HEK293T (cell line): ENCODE measurements around the gene COQ10B.

ENCODE experiments used
- ARNT ChIP-seq: fragments of 450-650 bp; IDR thresholded peaks from 2 replicates; pipeline ENCODE4 v1.6.1; 2017; ENCODE audit warnings: mild to moderate bottlenecking
- BHLHE40 ChIP-seq: fragments of 450-650 bp; IDR thresholded peaks from 2 replicates; pipeline ENCODE4 v1.6.1; 2016; ENCODE audit warnings: mild to moderate bottlenecking, moderate library complexity, borderline replicate concordance
- ELF4 ChIP-seq: fragments of 450-650 bp; IDR thresholded peaks from 2 replicates; pipeline ENCODE4 v1.6.1; 2017; ENCODE audit warnings: antibody characterized with exemption
- FOXA1 ChIP-seq: fragments of 450-650 bp; IDR thresholded peaks from 2 replicates; pipeline ENCODE4 v1.6.1; 2016; ENCODE audit warnings: mild to moderate bottlenecking
- FOXK2 ChIP-seq: fragments of 450-650 bp; IDR thresholded peaks from 2 replicates; pipeline ENCODE4 v1.6.1; 2016; ENCODE audit warnings: mild to moderate bottlenecking
- FOXM1 ChIP-seq: fragments of 450-650 bp; IDR thresholded peaks from 2 replicates; pipeline ENCODE4 v1.6.1; 2017; ENCODE audit warnings: mild to moderate bottlenecking, borderline replicate concordance
- HDGF ChIP-seq: fragments of 450-650 bp; IDR thresholded peaks from 2 replicates; pipeline ENCODE4 v1.6.1; 2017; ENCODE audit warnings: antibody characterized with exemption, borderline replicate concordance
- L3MBTL2 ChIP-seq: fragments of 450-650 bp; conservative IDR thresholded peaks from 2 replicates; pipeline ENCODE4 v1.6.1; 2016; ENCODE audit warnings: mild to moderate bottlenecking
- NFRKB ChIP-seq: fragments of 450-650 bp; IDR thresholded peaks from 2 replicates; pipeline ENCODE4 v1.6.1; 2016; ENCODE audit warnings: mild to moderate bottlenecking, moderate library complexity
- SUZ12 ChIP-seq: fragments of 450-650 bp; IDR thresholded peaks from 2 replicates; pipeline ENCODE4 v1.6.1; 2016; ENCODE audit warnings: mild to moderate bottlenecking
- TARDBP ChIP-seq: fragments of 450-650 bp; IDR thresholded peaks from 2 replicates; pipeline ENCODE4 v1.6.1; 2016

- TF ChIP-seq FOXA1 (no peak), NFRKB (no peak), SUZ12 (no peak), HDGF (no peak), ARNT (no peak), FOXK2 (no peak), L3MBTL2 (no peak), ELF4 (no peak), BHLHE40 (no peak), FOXM1 (no peak), TARDBP (no peak)
Measured at GRCh38 chr2:197498937-197499593, 45.7 kb downstream of the COQ10B start.
